Stomach (tissue), 4 donors: Measurements from ENCODE around the gene SYTL1.

Experiments
- CTCF ChIP-seq, 7 experiments: fragments of 450-650 bp in 4 of 7; fragments of 200-600 bp in 3 of 7; sonication (generic) in 3 of 7; IDR thresholded peaks; one replicate each; pipeline ENCODE4 v1.5.1; 2016 to 2019; ENCODE audit warnings: antibody characterized with exemption in 7 of 7, control low read depth in 2 of 7, mild to moderate bottlenecking in 1 of 7
- EP300 ChIP-seq: sonication (generic); formaldehyde crosslinking; IDR thresholded peaks from one replicate; pipeline ENCODE4 v1.6.1; 2017; ENCODE audit warnings: antibody characterized with exemption
- POLR2A ChIP-seq, 4 donors: fragments of 450-650 bp; IDR thresholded peaks; one replicate each; pipeline ENCODE4 v1.6.1; 2016; ENCODE audit warnings: antibody characterized with exemption in 4 of 4, control low read depth in 2 of 4, mild to moderate bottlenecking in 1 of 4, moderate library complexity in 1 of 4
- POLR2AphosphoS5 ChIP-seq, 3 donors: sonication (generic); formaldehyde crosslinking; IDR thresholded peaks; one replicate each; pipeline ENCODE4 v1.6.1; 2016; ENCODE audit warnings: antibody characterized with exemption in 3 of 3

DNA sequence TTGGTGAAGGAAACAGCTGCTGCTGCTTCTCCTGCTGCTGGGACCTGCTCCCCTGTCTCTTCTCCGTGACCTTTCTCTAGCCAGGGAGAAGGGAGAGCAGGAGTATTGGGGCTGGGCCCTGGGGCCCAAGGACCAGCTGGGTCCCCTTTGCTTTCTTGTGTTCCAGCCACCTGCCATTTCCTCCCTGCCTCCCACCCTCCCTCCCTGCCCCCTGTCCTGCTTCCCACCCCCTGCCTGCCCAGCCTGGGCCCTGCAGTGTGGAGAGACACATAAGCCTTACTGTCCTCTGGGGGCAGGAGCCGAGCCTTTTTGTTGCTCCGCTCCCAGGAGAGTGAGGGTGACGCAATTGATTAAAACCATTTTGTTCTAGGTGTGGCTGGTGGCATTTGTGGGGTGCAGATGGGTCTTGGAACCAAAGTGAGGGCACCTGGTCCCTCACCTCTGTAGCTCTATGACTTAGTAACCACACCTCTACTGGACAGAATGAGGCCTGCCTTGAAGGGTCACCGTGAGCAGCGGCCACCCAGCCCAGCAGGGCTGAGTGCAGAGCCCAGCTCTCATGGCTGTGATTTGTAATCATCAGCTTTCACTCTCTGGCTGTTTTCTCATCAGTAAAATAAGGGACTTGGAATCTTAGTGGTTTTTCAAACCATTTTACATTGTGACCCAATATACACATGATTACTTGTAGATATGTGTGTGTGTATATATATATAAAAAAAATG lies 33.8 kb upstream of the SYTL1 start:
- TF ChIP-seq CTCF (IDR thresholded peaks at IDR 0.05) (no peak), POLR2A (IDR thresholded peaks at IDR 0.05) (no peak), EP300 (no peak), POLR2AphosphoS5 (IDR thresholded peaks at IDR 0.05) (no peak)
